SK-N-DZ (cell line): ENCODE results near the gene TSPAN15.

Source experiments
- DNase-seq: peaks from one replicate; pipeline ENCODE4 v3.0.0-alpha.2; 2015; ENCODE audit warnings: low spot score

Gene TSPAN15

GRCh38 chr10:69465457-69466157, 14.3 kb downstream of the TSPAN15 start:
- DNase-seq: no peak

GRCh38 chr10:69466158-69466490, 14.9 kb downstream of the TSPAN15 start:
- DNase-seq: no peak

GRCh38 chr10:69466689-69467088, 15.4 kb downstream of the TSPAN15 start:
- no peak for DNase-seq

GRCh38 chr10:69467928-69468750, 16.9 kb downstream of the TSPAN15 start:
- no peak for DNase-seq

- DNase-seq: no peak
Measured at GRCh38 chr10:69468751-69469089, 17.5 kb downstream of the TSPAN15 start.

GRCh38 chr10:69469976-69470375, 18.7 kb downstream of the TSPAN15 start:
- DNase-seq: no peak

GRCh38 chr10:69470463-69471384, 19.5 kb downstream of the TSPAN15 start:
- no peak for DNase-seq

GRCh38 chr10:69472142-69472541, 20.9 kb downstream of the TSPAN15 start:
- no peak for DNase-seq

- no peak for DNase-seq
Measured at GRCh38 chr10:69472544-69472943, 21.3 kb downstream of the TSPAN15 start.

GRCh38 chr10:69473304-69473990, 22.2 kb downstream of the TSPAN15 start:
- DNase-seq: peak; percentile 57

GRCh38 chr10:69474742-69475432, 23.6 kb downstream of the TSPAN15 start:
- DNase-seq: no peak

- DNase-seq: no peak
Measured at GRCh38 chr10:69475433-69475830, 24.2 kb downstream of the TSPAN15 start.

- DNase-seq: no peak
Measured at GRCh38 chr10:69477968-69478597, 26.8 kb downstream of the TSPAN15 start.

- DNase-seq: no peak
Measured at GRCh38 chr10:69479240-69480067, 28.2 kb downstream of the TSPAN15 start.

GRCh38 chr10:69480068-69480412, 28.8 kb downstream of the TSPAN15 start:
- DNase-seq: no peak

- no peak for DNase-seq
Measured at GRCh38 chr10:69481305-69481704, 30.0 kb downstream of the TSPAN15 start.

- DNase-seq: no peak
Measured at GRCh38 chr10:69481811-69482524, 30.7 kb downstream of the TSPAN15 start.

GRCh38 chr10:69483963-69484362, 32.7 kb downstream of the TSPAN15 start:
- DNase-seq: no peak

- no peak for DNase-seq
Measured at GRCh38 chr10:69484736-69485135, 33.5 kb downstream of the TSPAN15 start.
